H1 (cell line): Measurements from ENCODE around the gene PDGFA. TPM values are rescaled to one million over a fixed set of nuclear protein-coding genes. Genes with fewer than 3 reads are reported as not detected.

Experiments used
- BACH1 ChIP-seq: IDR thresholded peaks from 2 replicates; pipeline ENCODE4 v1.6.1; 2012; ENCODE audit warnings: low read length, improper control_type of control experiment
- CBX8 ChIP-seq: fragments of 300-800, 300-1000 bp; sonication (generic); IDR thresholded peaks from 2 replicates; pipeline ENCODE4 v1.7.1; 2016; ENCODE audit warnings: low read depth, low read length, borderline replicate concordance
- EGR1 ChIP-seq: IDR thresholded peaks from 2 replicates; pipeline ENCODE4 v1.6.1; 2011; ENCODE audit warnings: low read depth, low read length, borderline replicate concordance
- EP300 ChIP-seq, 2 experiments: IDR thresholded peaks; 1 replicate in 1 of 2; 2 replicates in 1 of 2; pipeline ENCODE4 v1.6.1; 2011 to 2012; ENCODE audit warnings: low read depth in 2 of 2, low read length in 2 of 2, mild to moderate bottlenecking in 2 of 2, borderline replicate concordance in 1 of 2, inconsistent platforms in 1 of 2, moderate library complexity in 1 of 2
- FOSL1 ChIP-seq: IDR thresholded peaks from 2 replicates; pipeline ENCODE4 v1.6.1; 2011; ENCODE audit warnings: mild to moderate bottlenecking, low read depth, low read length, moderate library complexity; ENCODE audit not compliant: insufficient read depth
- GTF2F1 ChIP-seq: IDR thresholded peaks from 2 replicates; pipeline ENCODE4 v1.6.1; 2012; ENCODE audit warnings: low read depth, low read length, improper control_type of control experiment, borderline replicate concordance
- POLR2AphosphoS5 ChIP-seq: IDR thresholded peaks from 2 replicates; pipeline ENCODE4 v1.6.1; 2011; ENCODE audit warnings: low read depth, low read length
- RAD21 ChIP-seq, 2 experiments: IDR thresholded peaks in 1 of 2; conservative IDR thresholded peaks in 1 of 2; 2 replicates each; pipeline ENCODE4 v1.6.1; 2011; ENCODE audit warnings: low read depth in 2 of 2, low read length in 2 of 2, improper control_type of control experiment in 1 of 2, inconsistent platforms in 1 of 2, mild to moderate bottlenecking in 1 of 2, moderate library complexity in 1 of 2
- SAP30 ChIP-seq: fragments of 300-600 bp; sonication (generic); IDR thresholded peaks from 2 replicates; pipeline ENCODE4 v1.7.1; 2012; ENCODE audit warnings: low read length, moderate library complexity, mild to moderate bottlenecking, inconsistent platforms; ENCODE audit not compliant: insufficient read depth, insufficient replicate concordance
- polyA plus RNA-seq, 7 experiments: library from polyadenylated mRNA; depleted of rRNA in 3 of 7; stranded (reverse) in 5 of 7; unstranded in 2 of 7; fragments of >200 nt in 5 of 7; fragments of 200-250 nt in 2 of 7; gene quantifications; 1 replicate in 5 of 7; 2 replicates in 1 of 7; 4 replicates in 1 of 7; pipeline versions ENCODE4 v1.2.1 to v1.2.3, GENCODE V29; 2011 to 2013; ENCODE audit warnings: missing spikeins in 2 of 7, mixed read lengths in 2 of 7
- total RNA-seq: library from RNA; stranded (reverse); fragmentation: NEBNext Ultra II Directional; extraction: Animal tissue kit (Norgen Biotek cat#: 25700); gene quantifications from 2 replicates; pipeline ENCODE4 v1.2.1, GENCODE V29; 2021

Gene PDGFA
- total and polyA plus RNA-seq, 2 of the 8 experiments (the other 6 are each of a cell fraction or from before 2014, with no cell fraction given), result 21.1 to 43.0 TPM

DNA sequence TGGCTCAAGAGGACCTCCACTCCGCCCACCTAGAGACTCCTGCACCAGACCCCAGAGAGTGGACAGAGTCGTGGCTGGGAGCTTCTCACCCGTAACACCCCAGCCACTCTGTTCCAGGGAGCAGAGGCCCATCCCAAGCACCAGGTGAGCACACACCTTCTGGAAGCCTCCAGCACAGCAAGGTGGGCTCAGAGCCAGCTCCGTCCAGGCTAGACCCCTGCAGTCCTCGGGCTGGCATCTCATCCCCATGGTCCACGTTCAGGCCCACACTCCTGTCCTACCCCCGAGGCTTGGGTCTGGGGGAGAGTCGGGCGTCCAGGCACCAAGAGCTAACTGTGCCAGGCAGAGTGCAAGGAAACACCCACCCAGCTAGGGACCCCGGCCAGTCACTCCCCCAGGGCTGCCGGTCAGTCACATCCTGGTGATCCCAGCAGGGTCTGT lies 13.2 kb downstream of the PDGFA start (continued):
- TF ChIP-seq BACH1 (no peak), EGR1 (no peak), GTF2F1 (no peak), CBX8 (no peak), FOSL1 (no peak), POLR2AphosphoS5 (no peak), EP300 (IDR thresholded peaks at IDR 0.05; ENCODE audit: borderline replicate concordance in 1 of 2, low read depth in 2 of 2, low read length in 2 of 2) (no peak), RAD21 (IDR thresholded peaks at IDR 0.05 in 1 of 2, conservative IDR thresholded peaks at IDR 0.05 in 1 of 2; ENCODE audit: low read depth in 2 of 2, low read length in 2 of 2) (no peak), SAP30 (no peak)
